Measurements from ENCODE around the gene IHH. TPM values are rescaled to one million over a fixed set of nuclear protein-coding genes. Genes with fewer than 3 reads are reported as not detected.

The IHH gene
- total and polyA plus RNA-seq, 8 donors, result 1.0 to 3.7 (median 1.8) TPM

DNA sequence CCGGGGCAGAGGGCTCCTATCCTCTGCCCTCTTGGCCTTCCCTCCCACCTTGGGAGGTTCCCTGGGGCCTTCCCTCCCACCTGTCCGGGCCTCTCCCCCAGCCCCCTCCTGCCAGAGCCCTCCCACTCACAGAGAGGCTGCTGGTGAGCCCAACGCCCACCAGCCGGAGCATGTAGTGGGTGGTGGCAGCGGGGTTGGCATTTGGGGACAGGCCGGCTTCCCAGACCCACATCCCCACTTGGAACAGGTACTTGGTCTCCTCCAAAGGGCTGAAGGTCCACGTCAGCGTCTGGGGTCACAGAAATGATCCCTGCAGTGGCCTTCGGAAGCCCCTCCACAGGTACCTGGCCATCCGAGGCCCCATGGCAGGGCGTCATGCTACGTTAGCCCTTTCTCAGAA is 38.7 kb downstream of the IHH start:
- ATAC-seq (no peak), DNase-seq (no peak)
- no peaks in the 10 kb centered on the region for H3K36me3 ChIP-seq
- H3K9me3 ChIP-seq, result no peaks in the 10 kb centered on the region
- H3K4me1 ChIP-seq, result no peaks in the 10 kb centered on the region
- no peak overlapping the region for H3K4me3 ChIP-seq
- peaks cover 0 to 12% of the 10 kb centered on the region in 2 donors for H3K27me3 ChIP-seq
- no peak overlapping the region for H3K27ac ChIP-seq
- intact Hi-C loops (cut with DNase I), result no loop called here
- no peak for TF ChIP-seq CTCF (IDR thresholded peaks at IDR 0.05)

- DNase-seq (peak in 1 of 4 donors; percentile 50), ATAC-seq (peak; percentile 77)
- H3K9me3 ChIP-seq, result no peaks in the 10 kb centered on the region
- intact Hi-C loops (cut with DNase I), result no loop called here
- TF ChIP-seq CTCF (IDR thresholded peaks at IDR 0.05), result no peak
- no peaks in the 10 kb centered on the region for H3K36me3 ChIP-seq
- no peak overlapping the region for H3K4me3 ChIP-seq
- H3K27ac ChIP-seq, result no peak overlapping the region
- no peaks in the 10 kb centered on the region for H3K4me1 ChIP-seq
- H3K27me3 ChIP-seq, result peaks cover 0 to 12% of the 10 kb centered on the region in 2 donors
These were observed 39.1 kb downstream of the IHH start for GRCh38 chr2:219021591-219021990.

GRCh38 chr2:219020604-219021365 is 39.9 kb downstream of the IHH start:
- TF ChIP-seq CTCF (IDR thresholded peaks at IDR 0.05), result no peak
- peak; percentile 54 for ATAC-seq
- H3K4me3 ChIP-seq, result no peak overlapping the region
- no peaks in the 10 kb centered on the region for H3K9me3 ChIP-seq
- H3K4me1 ChIP-seq, result no peaks in the 10 kb centered on the region
- H3K27me3 ChIP-seq, result peaks cover 0 to 10% of the 10 kb centered on the region in 2 donors
- intact Hi-C loops (cut with DNase I), result no loop called here
- no peak for DNase-seq
- H3K36me3 ChIP-seq, result no peaks in the 10 kb centered on the region
- H3K27ac ChIP-seq, result no peak overlapping the region

- H3K27ac ChIP-seq, result no peak overlapping the region
- intact Hi-C loops (cut with DNase I), result no loop called here
These were observed 41.3 kb downstream of the IHH start for GRCh38 chr2:219019436-219019835.

More at GRCh38 chr2:219019436-219019835, 41.3 kb downstream of the IHH start:
- H3K36me3 ChIP-seq, result no peaks in the 10 kb centered on the region
- ATAC-seq (no peak), DNase-seq (no peak)
- no peak for TF ChIP-seq CTCF (IDR thresholded peaks at IDR 0.05)
- no peaks in the 10 kb centered on the region for H3K4me1 ChIP-seq
- no peaks in the 10 kb centered on the region for H3K9me3 ChIP-seq
- H3K27me3 ChIP-seq, result peaks cover 0 to 7% of the 10 kb centered on the region in 2 donors
- H3K4me3 ChIP-seq, result no peak overlapping the region

Measured in left lung (tissue), 10 donors.